K562 (cell line): ENCODE data around the gene TOPORS. TPM values are rescaled to one million over a fixed set of nuclear protein-coding genes. Genes with fewer than 3 reads are reported as not detected.
A peak's percentile ranks its signal among the peaks of the same experiment; 100 is the strongest.

Experiments
- ATAC-seq: fragments of 200-7000 bp; cut with Tn5 transposase; 3 replicates; pipeline ENCODE4 v1.9.1; 2020; ENCODE audit warnings: moderate library complexity
- BruUV-seq: library from RNA; stranded (reverse); fragments of 400-500 nt; replicated peaks from 2 replicates; lab custom pipeline; 2021; lab: Mats Ljungman, UMichigan
- CTCF ChIA-PET: fragments of 300-600 bp; formaldehyde crosslinking; extraction: SDS; loops from one replicate; lab custom pipeline; 2021; ENCODE audit warnings: low intra/inter-chr PET ratio; lab: Yijun Ruan, JAX
- POLR2A ChIA-PET: fragments of 300-600, 350-650 bp; sonication (Branson Sonifier 250); formaldehyde crosslinking; extraction: SDS; loops from one replicate; lab custom pipeline; 2021; ENCODE audit warnings: antibody characterized with exemption, inconsistent platforms; lab: Yijun Ruan, JAX
- DNase-seq, 4 experiments: peaks; one replicate each; pipeline versions ENCODE4 v3.0.0 to v3.0.0-alpha.2; 2011 to 2018; ENCODE audit warnings: low spot score in 3 of 4, mixed read lengths in 3 of 4; ENCODE audit errors: extremely low read depth in 1 of 4
- FAIRE-seq: peaks from 2 replicates; lab custom pipeline; 2011; peaks lifted over from hg19 to GRCh38; lab: Jason Lieb, UNC
- H2AFZ ChIP-seq: 2 replicates; pipeline ENCODE4 v1.6.0; 2011; ENCODE audit warnings: low read depth, low read length, control low read depth, inconsistent platforms
- H3K27ac ChIP-seq: fragments of 200-600 bp; 3 replicates; pipeline ENCODE4 v1.8.0; 2011; ENCODE audit warnings: low read depth, mild to moderate bottlenecking, control low read depth, inconsistent platforms, low read length, moderate library complexity, mixed read lengths; ENCODE audit errors: extremely low read depth
- H3K27me3 ChIP-seq, 2 experiments: fragments of 300-600 bp in 1 of 2; 2 replicates in 1 of 2; 3 replicates in 1 of 2; pipeline versions ENCODE4 v1.6.0 to v1.8.0; 2011; ENCODE audit warnings: inconsistent platforms in 2 of 2, low read length in 2 of 2, mild to moderate bottlenecking in 1 of 2, mixed read lengths in 1 of 2, moderate library complexity in 1 of 2; ENCODE audit not compliant: control insufficient read depth in 2 of 2, insufficient read depth in 2 of 2
- H3K36me3 ChIP-seq: fragments of 300-600 bp; 3 replicates; pipeline ENCODE4 v1.8.0; 2011; ENCODE audit warnings: mild to moderate bottlenecking, low read length, inconsistent platforms; ENCODE audit not compliant: control insufficient read depth, insufficient read depth
- H3K4me1 ChIP-seq, 2 experiments: fragments of 200-600 bp in 1 of 2; replicated peaks in 1 of 2; 2 replicates in 1 of 2; 3 replicates in 1 of 2; pipeline versions ENCODE4 v1.5.1 to v1.8.0; 2011; ENCODE audit warnings: inconsistent platforms in 2 of 2, low read length in 2 of 2, mild to moderate bottlenecking in 1 of 2, mixed read lengths in 1 of 2, moderate library complexity in 1 of 2; ENCODE audit not compliant: control insufficient read depth in 2 of 2, insufficient read depth in 2 of 2
- H3K4me2 ChIP-seq: 2 replicates; pipeline ENCODE4 v1.6.1; 2011; ENCODE audit warnings: low read length, control low read depth, inconsistent platforms, mixed read lengths; ENCODE audit not compliant: insufficient read depth
- H3K4me3 ChIP-seq: fragments of 200-600 bp; sonication (generic), shearing (Covaris generic); 2 replicates; pipeline ENCODE4 v1.5.1; 2016; ENCODE audit warnings: control low read depth, inconsistent platforms
- H3K79me2 ChIP-seq: fragments of 200-600 bp; 3 replicates; pipeline ENCODE4 v1.8.0; 2011; ENCODE audit warnings: low read length, inconsistent platforms; ENCODE audit not compliant: control insufficient read depth, insufficient read depth
- H3K9ac ChIP-seq, 2 experiments: 2 replicates each; pipeline versions ENCODE4 v1.6.0 to v1.6.1; 2011; ENCODE audit warnings: low read depth in 2 of 2, low read length in 2 of 2, control low read depth in 1 of 2, inconsistent platforms in 1 of 2, mild to moderate bottlenecking in 1 of 2, mixed read lengths in 1 of 2; ENCODE audit not compliant: insufficient read depth in 1 of 2
- H3K9me1 ChIP-seq: one replicate; pipeline ENCODE4 v1.6.0; 2011; ENCODE audit warnings: inconsistent platforms, mild to moderate bottlenecking, low read length, moderate library complexity; ENCODE audit not compliant: control insufficient read depth, insufficient read depth
- H3K9me3 ChIP-seq: replicated peaks from 2 replicates; pipeline ENCODE4 v1.5.1; 2011; ENCODE audit warnings: low read depth, low read length, inconsistent platforms; ENCODE audit not compliant: control insufficient read depth, insufficient read depth
- H4K20me1 ChIP-seq: replicated peaks from 2 replicates; pipeline ENCODE4 v1.6.1; 2011; ENCODE audit warnings: low read length, inconsistent platforms, mixed read lengths; ENCODE audit not compliant: control insufficient read depth, insufficient read depth
- FOXM1 ChIP-seq, 2 experiments: fragments of 450-650 bp in 1 of 2; sonication (generic) in 1 of 2; formaldehyde crosslinking in 1 of 2; IDR thresholded peaks; 2 replicates each; pipeline versions ENCODE4 v1.6.1 to v1.9.0; 2017 to 2022; ENCODE audit warnings: low read depth in 2 of 2, mild to moderate bottlenecking in 2 of 2, missing genetic modification reagents in 1 of 2, moderate library complexity in 1 of 2
- MTA2 ChIP-seq: fragments of 450-650 bp; IDR thresholded peaks from 2 replicates; pipeline ENCODE4 v1.6.1; 2016; ENCODE audit warnings: low read depth
- POLR2AphosphoS5 ChIP-seq: IDR thresholded peaks from 2 replicates; pipeline ENCODE4 v1.6.1; 2011; ENCODE audit warnings: mild to moderate bottlenecking, low read depth, low read length, moderate library complexity; ENCODE audit not compliant: control insufficient read depth, insufficient read depth
- STAT5A ChIP-seq: IDR thresholded peaks from 2 replicates; pipeline ENCODE4 v1.6.1; 2012; ENCODE audit warnings: low read length, inconsistent platforms, borderline replicate concordance
- TEAD4 ChIP-seq, 2 experiments: sonication (generic) in 1 of 2; formaldehyde crosslinking in 1 of 2; IDR thresholded peaks; 2 replicates each; pipeline versions ENCODE4 v1.6.1 to v1.8.0; 2012 to 2022; ENCODE audit warnings: borderline replicate concordance in 1 of 2, inconsistent platforms in 1 of 2, low read length in 1 of 2, mild to moderate bottlenecking in 1 of 2, missing genetic modification reagents in 1 of 2
- ZNF311 ChIP-seq: fragments of 250-450 bp; sonication (Bioruptor Pico); IDR thresholded peaks from 2 replicates; pipeline ENCODE4 v1.4.0; 2020; ENCODE audit warnings: mild to moderate bottlenecking, moderate library complexity
- WGBS: fragments of 100-300 bp; shearing (Covaris generic); methylation state at CpG from one replicate; pipeline ENCODE4 v1.1.6; 2016; ENCODE audit warnings: low coverage, mixed read lengths; ENCODE audit not compliant: insufficient coverage; ENCODE audit errors: missing lambda C conversion rate; 5-methylcytosine and 5-hydroxymethylcytosine counted together
- in situ Hi-C: fragments of 300-500 bp; cut with MboI; formaldehyde crosslinking; loops from 4 replicates; pipeline ENCODE4 v1.15.0; 2018; ENCODE audit warnings: inconsistent platforms, mixed read lengths
- intact Hi-C: fragments of 100-400 bp; cut with micrococcal nuclease; formaldehyde crosslinking; loops from 2 replicates; pipeline ENCODE4 v1.14.2; 2022
- polyA plus RNA-seq, 8 experiments: library from polyadenylated mRNA; depleted of rRNA in 4 of 8; stranded (reverse) in 5 of 8; unstranded in 3 of 8; fragments of >200 nt; fragmentation: Nextera tagmentation in 2 of 8; fragmentation: Illumina TruSeq in 1 of 8; extraction: Ambion mirVana in 2 of 8; extraction: Trizol in 1 of 8; gene quantifications; 2 replicates each; pipeline versions ENCODE4 v1.2.1 to v1.2.3, GENCODE V29; 2011 to 2014; ENCODE audit warnings: inconsistent platforms in 1 of 8, missing spikeins in 1 of 8
- total RNA-seq, 7 experiments: library from RNA; depleted of rRNA in 6 of 7; stranded (reverse); fragments of >200 nt in 6 of 7; fragmentation: Illumina TruSeq in 2 of 7; extraction: Trizol in 2 of 7; gene quantifications; 2 replicates each; pipeline versions ENCODE4 v1.2.1 to v1.2.3, GENCODE V29; 2011 to 2021; ENCODE audit warnings: low replicate concordance in 1 of 7
- TF ChIP-seq, protein P1 (sequence below), 3 experiments: IDR thresholded peaks in 2 of 3; conservative IDR thresholded peaks in 1 of 3; 2 replicates each; pipeline ENCODE4 v1.5.1; 2011 to 2012; ENCODE audit warnings: low read length in 3 of 3, mild to moderate bottlenecking in 3 of 3, control low read depth in 2 of 3, improper control_type of control experiment in 1 of 3, inconsistent platforms in 1 of 3, low read depth in 1 of 3, mixed read lengths in 1 of 3, moderate library complexity in 1 of 3; ENCODE audit not compliant: insufficient read depth in 2 of 3

The TOPORS gene
- total and polyA plus RNA-seq, 9 of the 15 experiments (the other 6 are each of a cell fraction or from before 2014, with no cell fraction given): 4.3 to 19.6 (median 9.9) TPM

DNA sequence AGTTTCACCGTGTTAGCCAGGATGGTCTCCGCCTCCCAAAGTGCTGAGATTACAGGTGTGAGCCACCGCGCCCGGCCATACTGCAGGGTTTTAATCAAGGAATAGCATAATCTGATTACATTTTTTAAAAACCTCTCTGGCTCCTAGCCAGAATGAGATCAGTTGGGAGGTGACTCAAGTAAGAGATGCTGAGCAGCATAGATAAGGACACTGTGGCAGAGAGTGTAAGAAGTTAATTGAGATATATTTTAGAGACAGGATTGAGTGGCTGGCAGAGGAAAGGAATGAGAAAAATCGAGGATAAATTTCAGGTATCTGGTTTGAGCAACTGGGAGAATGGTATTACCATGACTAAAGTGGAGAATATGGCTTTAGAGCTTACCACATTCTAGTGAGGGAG is 19.1 kb downstream of the TOPORS start (continued):
- TF ChIP-seq POLR2AphosphoS5: peak; percentile 39; the same call in 1 of the 2 replicates
- 0 out of 2 replicates have a peak, but pooled peaks have one; percentile 42 for TF ChIP-seq FOXM1 (IDR thresholded peaks at IDR 0.05; ENCODE audit: low read depth)
- no peak for TF ChIP-seq FOXM1 (CRISPR knock-in tag; IDR thresholded peaks at IDR 0.05; ENCODE audit: low read depth)
- TF ChIP-seq STAT5A: peak; percentile 48; the same call in 1 of the 2 replicates
- peak; percentile 77 for TF ChIP-seq TEAD4 (IDR thresholded peaks at IDR 0.05; ENCODE audit: low read length)
- no peak for TF ChIP-seq TEAD4 (CRISPR knock-in tag; IDR thresholded peaks at IDR 0.05; ENCODE audit: borderline replicate concordance)
- peak; percentile 52; the same call in 1 of the 2 replicates for TF ChIP-seq MTA2

- no peak for TF ChIP-seq ZNF311 (CRISPR knock-in tag)
- TF ChIP-seq, protein P1, sequence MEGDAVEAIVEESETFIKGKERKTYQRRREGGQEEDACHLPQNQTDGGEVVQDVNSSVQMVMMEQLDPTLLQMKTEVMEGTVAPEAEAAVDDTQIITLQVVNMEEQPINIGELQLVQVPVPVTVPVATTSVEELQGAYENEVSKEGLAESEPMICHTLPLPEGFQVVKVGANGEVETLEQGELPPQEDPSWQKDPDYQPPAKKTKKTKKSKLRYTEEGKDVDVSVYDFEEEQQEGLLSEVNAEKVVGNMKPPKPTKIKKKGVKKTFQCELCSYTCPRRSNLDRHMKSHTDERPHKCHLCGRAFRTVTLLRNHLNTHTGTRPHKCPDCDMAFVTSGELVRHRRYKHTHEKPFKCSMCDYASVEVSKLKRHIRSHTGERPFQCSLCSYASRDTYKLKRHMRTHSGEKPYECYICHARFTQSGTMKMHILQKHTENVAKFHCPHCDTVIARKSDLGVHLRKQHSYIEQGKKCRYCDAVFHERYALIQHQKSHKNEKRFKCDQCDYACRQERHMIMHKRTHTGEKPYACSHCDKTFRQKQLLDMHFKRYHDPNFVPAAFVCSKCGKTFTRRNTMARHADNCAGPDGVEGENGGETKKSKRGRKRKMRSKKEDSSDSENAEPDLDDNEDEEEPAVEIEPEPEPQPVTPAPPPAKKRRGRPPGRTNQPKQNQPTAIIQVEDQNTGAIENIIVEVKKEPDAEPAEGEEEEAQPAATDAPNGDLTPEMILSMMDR (IDR thresholded peaks at IDR 0.05 in 2 of 3, conservative IDR thresholded peaks at IDR 0.05 in 1 of 3; ENCODE audit: insufficient read depth in 2 of 3, low read depth in 1 of 3, low read length in 3 of 3): 0 out of 6 replicates have a peak, but pooled peaks of 1 of the 3 experiments have one; percentile 6
- in situ Hi-C loops: no loop called here
- Histone ChIP-seq H3K9ac (peak overlapping the region in 1 of 2 experiments; percentile 38; a peak in 2 of 4 replicates), H3K27me3 (no peaks in the 10 kb centered on the region), H3K36me3 (no peaks in the 10 kb centered on the region), H3K4me1 (peaks cover 0 to 4% of the 10 kb centered on the region in 2 experiments; a peak in 1 of 5 replicates), H3K9me1 (no peaks in the 10 kb centered on the region), H2AFZ (peak overlapping the region; percentile 78), H3K79me2 (no peaks in the 10 kb centered on the region), H4K20me1 (no peaks in the 10 kb centered on the region), H3K4me3 (peak overlapping the region; percentile 54), H3K9me3 (no peaks in the 10 kb centered on the region), H3K27ac (peak overlapping the region; percentile 33; the same call in 1 of the 3 replicates), H3K4me2 (peak overlapping the region; percentile 80)
- DNase-seq (no peak), ATAC-seq (no peak), FAIRE-seq (no peak)
- ChIA-PET POLR2A (interaction anchor here (1.1 kb wide), 2 partner anchors 10 to 148 kb away, joined by 3 to 4 read pairs; no protein-coding TSS in a partner anchor), CTCF (interaction anchor here (1.1 to 2.3 kb wide), 2 partner anchors 53 to 147 kb away, joined by 5 to 17 read pairs; no protein-coding TSS in a partner anchor)
- BruUV-seq: no TSS peak
- 0% methylated on average over 2 of the region's 2 CpGs for WGBS
- intact Hi-C loops: loop anchor here (1.0 to 2.0 kb wide), 2 partner anchors 46 to 147 kb away; partner anchors contain the start of gene NDUFB6
Observed at GRCh38 chr9:32526707-32527048, 25.7 kb downstream of the TOPORS start.
